ENCODE results near the gene PDE9A. TPM values are rescaled to one million over a fixed set of nuclear protein-coding genes. Genes with fewer than 3 reads are reported as not detected.

PDE9A gene
- total RNA-seq, 3 donors from 2014 or later: 3.0 to 14.7 (median 10.5) TPM

DNA sequence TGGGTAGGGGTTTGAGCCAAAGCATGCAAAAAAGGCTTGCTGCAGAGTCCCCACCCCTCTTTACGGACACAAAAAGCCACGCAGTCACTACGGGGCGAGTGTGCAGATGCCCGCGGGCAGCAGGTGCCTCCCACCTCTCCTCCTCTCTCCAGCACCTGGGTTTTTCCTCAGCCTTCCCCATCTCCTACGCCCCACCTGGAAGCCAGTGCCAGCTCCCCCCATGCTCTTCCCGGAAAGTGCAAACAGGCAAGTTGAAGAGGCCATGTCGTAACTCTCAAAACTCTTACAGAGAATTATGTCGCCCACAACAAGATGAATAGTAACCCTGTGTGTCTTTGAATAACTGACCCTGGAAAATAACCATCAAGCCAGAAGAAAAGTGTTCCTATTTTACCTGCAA lies 82.5 kb downstream of the PDE9A start:
- Histone ChIP-seq H3K27me3 (no peaks in the 10 kb centered on the region), H3K9me3 (no peaks in the 10 kb centered on the region), H3K4me3 (no peak overlapping the region), H3K27ac (no peak overlapping the region), H3K4me1 (peaks cover 0 to 6% of the 10 kb centered on the region in 2 donors), H3K36me3 (no peaks in the 10 kb centered on the region)
- TF ChIP-seq POLR2AphosphoS5 (IDR thresholded peaks at IDR 0.05) (no peak), CTCF (IDR thresholded peaks at IDR 0.05) (no peak), POLR2A (IDR thresholded peaks at IDR 0.05) (no peak)
- peak in 1 of 2 donors; percentile 10 for DNase-seq (ENCODE audit: low spot score in 2 of 2)
- intact Hi-C loops (cut with DNase I; ENCODE audit: low total_unique reads): no loop called here

DNA sequence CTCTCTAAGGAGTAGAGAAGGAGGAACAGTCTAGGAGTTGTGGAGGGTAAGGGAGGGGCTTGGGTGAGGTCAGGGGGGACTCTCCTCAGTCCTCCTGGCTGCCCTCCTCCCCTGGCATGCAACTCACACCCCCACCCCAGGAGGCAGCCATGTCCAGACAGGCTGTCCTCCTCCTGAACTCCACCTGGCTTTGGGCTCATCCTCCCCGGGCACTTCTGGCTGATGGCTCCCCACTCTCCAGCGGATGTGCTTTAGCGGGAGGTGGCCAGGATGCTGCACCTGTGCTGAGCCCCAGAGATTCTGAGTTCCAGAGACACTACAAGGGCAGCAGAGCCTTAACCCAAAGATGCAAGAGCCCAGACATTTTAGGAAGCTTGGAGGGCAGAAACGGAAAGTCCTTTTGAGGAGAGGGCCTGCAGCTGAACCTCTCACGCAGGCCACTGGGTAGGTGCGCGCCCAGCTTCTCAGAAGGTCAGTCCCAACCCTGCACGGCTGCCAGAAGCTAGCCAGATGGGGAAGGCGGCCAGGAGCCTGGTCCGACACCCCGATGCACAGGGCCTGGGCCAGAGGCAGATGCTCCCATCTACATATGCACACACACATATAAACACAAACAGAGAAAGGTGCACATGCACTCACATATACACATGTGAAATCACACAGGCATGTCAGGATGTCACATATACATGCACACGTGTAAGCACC lies 83.4 kb downstream of the PDE9A start:
- TF ChIP-seq POLR2AphosphoS5 (IDR thresholded peaks at IDR 0.05) (no peak), CTCF (IDR thresholded peaks at IDR 0.05) (no peak), POLR2A (IDR thresholded peaks at IDR 0.05) (no peak)
- Histone ChIP-seq H3K27me3 (no peaks in the 10 kb centered on the region), H3K4me1 (peaks cover 0 to 2% of the 10 kb centered on the region in 2 donors), H3K4me3 (no peak overlapping the region), H3K36me3 (no peaks in the 10 kb centered on the region), H3K9me3 (no peaks in the 10 kb centered on the region), H3K27ac (peak overlapping the region; percentile 88 to 93)
- intact Hi-C loops (cut with DNase I; ENCODE audit: low total_unique reads): no loop called here
- peak in 1 of 2 donors; percentile 41 for DNase-seq (ENCODE audit: low spot score in 2 of 2)

GRCh38 chr21:42737951-42738590 lies 84.7 kb downstream of the PDE9A start:
- no peaks in the 10 kb centered on the region for H3K36me3 ChIP-seq
- H3K4me1 ChIP-seq: no peaks in the 10 kb centered on the region
- no peak overlapping the region for H3K4me3 ChIP-seq
- no peaks in the 10 kb centered on the region for H3K9me3 ChIP-seq
- H3K27me3 ChIP-seq: no peaks in the 10 kb centered on the region
- peak; percentile 42 to 51 for DNase-seq (ENCODE audit: low spot score in 2 of 2)
- intact Hi-C loops (cut with DNase I; ENCODE audit: low total_unique reads): no loop called here
- H3K27ac ChIP-seq: peak overlapping the region; percentile 88 to 93
- TF ChIP-seq CTCF (IDR thresholded peaks at IDR 0.05) (no peak), POLR2AphosphoS5 (IDR thresholded peaks at IDR 0.05) (peak; percentile 15 to 33 (median 24))

DNA sequence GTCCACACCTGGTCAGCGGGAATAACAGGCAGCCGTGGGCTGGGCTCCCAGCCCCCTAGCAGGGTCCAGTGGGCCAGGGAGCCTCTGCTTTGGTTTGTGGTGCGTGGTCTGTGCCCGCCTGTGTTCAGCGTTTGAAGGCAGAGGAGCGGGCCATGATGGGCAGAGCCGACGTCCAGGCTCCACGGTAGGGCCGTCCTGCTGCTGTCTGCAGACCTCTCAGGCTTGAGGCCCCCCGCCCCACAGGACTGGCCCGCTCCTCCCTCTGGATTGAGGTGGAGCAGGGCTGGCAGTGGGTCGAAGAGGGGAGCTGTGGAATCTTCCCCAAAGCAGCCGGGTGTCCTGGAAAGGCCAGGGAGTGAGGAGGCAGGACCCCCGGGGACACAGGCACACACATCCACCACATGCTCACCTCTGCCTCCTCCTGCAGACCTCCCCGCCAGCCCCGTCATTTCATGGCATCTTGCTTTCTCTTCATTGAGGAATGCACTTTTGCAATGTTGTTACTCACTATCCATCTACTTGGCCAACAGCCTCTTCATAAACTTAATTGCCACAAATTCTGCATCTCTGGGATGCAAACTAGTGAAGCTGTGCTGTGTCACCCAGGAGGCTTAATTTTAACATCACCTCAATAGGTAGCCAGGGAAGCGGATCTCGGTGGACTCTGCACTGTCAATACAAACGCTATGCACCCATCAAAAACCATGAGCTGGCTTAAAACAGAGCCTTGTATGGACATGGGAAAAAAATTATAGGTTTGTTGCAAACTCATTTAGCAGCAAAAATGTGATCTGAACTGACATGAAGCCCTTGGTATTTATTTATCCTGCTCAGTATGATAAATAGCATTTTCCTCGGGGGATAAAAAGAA lies 85.9 kb downstream of the PDE9A start:
- no peak for DNase-seq (ENCODE audit: low spot score in 2 of 2)
- no peaks in the 10 kb centered on the region for H3K4me1 ChIP-seq
- no peaks in the 10 kb centered on the region for H3K27me3 ChIP-seq
- TF ChIP-seq POLR2AphosphoS5 (IDR thresholded peaks at IDR 0.05) (no peak), CTCF (IDR thresholded peaks at IDR 0.05) (no peak), POLR2A (IDR thresholded peaks at IDR 0.05) (no peak)
- H3K36me3 ChIP-seq: no peaks in the 10 kb centered on the region
- no peaks in the 10 kb centered on the region for H3K9me3 ChIP-seq
- H3K4me3 ChIP-seq: no peak overlapping the region
- peak overlapping the region; percentile 88 to 93 for H3K27ac ChIP-seq
- intact Hi-C loops (cut with DNase I; ENCODE audit: low total_unique reads): no loop called here

All from breast epithelium (tissue), 4 donors.